Thyroid gland (tissue), 4 donors: ENCODE results near the gene KRT3. TPM values are rescaled to one million over a fixed set of nuclear protein-coding genes. Genes with fewer than 3 reads are reported as not detected.

Source experiments
- DNase-seq, 2 donors: peaks; one replicate each; pipeline ENCODE4 v3.0.0-alpha.2; 2019
- H3K27ac ChIP-seq, 3 donors: fragments of 200-600 bp; sonication (generic); 1 replicate in 2 of 3; 2 replicates in 1 of 3; pipeline ENCODE4 v1.5.1; 2016 to 2019; ENCODE audit warnings: mild to moderate bottlenecking in 1 of 3, moderate library complexity in 1 of 3
- H3K27me3 ChIP-seq: fragments of 200-600 bp; sonication (generic); one replicate; pipeline ENCODE4 v1.5.1; 2019
- H3K36me3 ChIP-seq, 2 donors: fragments of 200-600 bp; sonication (generic); one replicate each; pipeline ENCODE4 v1.5.1; 2016 to 2019
- H3K4me1 ChIP-seq, 2 donors: fragments of 200-600 bp; sonication (generic); one replicate each; pipeline ENCODE4 v1.5.1; 2017 to 2019
- H3K4me3 ChIP-seq, 3 donors: fragments of 200-600 bp; sonication (generic); replicated peaks in 1 of 3; 1 replicate in 2 of 3; 2 replicates in 1 of 3; pipeline ENCODE4 v1.5.1; 2016; ENCODE audit warnings: mild to moderate bottlenecking in 1 of 3
- H3K9me3 ChIP-seq: fragments of 200-600 bp; sonication (generic); one replicate; pipeline ENCODE4 v1.5.1; 2017
- POLR2A ChIP-seq, 2 donors: fragments of 450-650 bp; IDR thresholded peaks; one replicate each; pipeline ENCODE4 v1.6.1; 2017; ENCODE audit warnings: antibody characterized with exemption in 2 of 2, mild to moderate bottlenecking in 2 of 2, moderate library complexity in 1 of 2
- WGBS, 2 donors: methylation state at CpG; one replicate each; pipeline ENCODE4 v1.1.5; 2017; 5-methylcytosine and 5-hydroxymethylcytosine counted together
- intact Hi-C: fragments of 100-400 bp; cut with DNase I; formaldehyde crosslinking; loops from one replicate; pipeline ENCODE4 v1.15.1; 2023
- total RNA-seq, 4 donors: library from RNA; depleted of rRNA; stranded (reverse); fragments of >200 nt; gene quantifications; one replicate each; pipeline ENCODE4 v1.2.3, GENCODE V29; 2016
- TF ChIP-seq, protein P1 (sequence below), 6 experiments: fragments of 200-600 bp in 3 of 6; fragments of 450-650 bp in 3 of 6; sonication (generic) in 3 of 6; IDR thresholded peaks; one replicate each; pipeline ENCODE4 v1.5.1; 2016 to 2019; ENCODE audit warnings: antibody characterized with exemption in 6 of 6, mild to moderate bottlenecking in 2 of 6, inconsistent platforms in 1 of 6, moderate library complexity in 1 of 6

KRT3 gene
- total RNA-seq, 4 donors from 2014 or later, result not detected

GRCh38 chr12:52805000-52805399 is 9.1 kb upstream of the KRT3 start:
- no peaks in the 10 kb centered on the region for H3K36me3 ChIP-seq
- no peak overlapping the region for H3K4me3 ChIP-seq
- peaks cover 18 to 29% of the 10 kb centered on the region in 2 donors for H3K4me1 ChIP-seq
- no peak overlapping the region for H3K27ac ChIP-seq
- 50 to 63% methylated on average over 1 of the region's 1 CpG for WGBS, 2 donors
- H3K27me3 ChIP-seq, result no peaks in the 10 kb centered on the region
- no peak for DNase-seq
- no peaks in the 10 kb centered on the region for H3K9me3 ChIP-seq
- TF ChIP-seq, protein P1, sequence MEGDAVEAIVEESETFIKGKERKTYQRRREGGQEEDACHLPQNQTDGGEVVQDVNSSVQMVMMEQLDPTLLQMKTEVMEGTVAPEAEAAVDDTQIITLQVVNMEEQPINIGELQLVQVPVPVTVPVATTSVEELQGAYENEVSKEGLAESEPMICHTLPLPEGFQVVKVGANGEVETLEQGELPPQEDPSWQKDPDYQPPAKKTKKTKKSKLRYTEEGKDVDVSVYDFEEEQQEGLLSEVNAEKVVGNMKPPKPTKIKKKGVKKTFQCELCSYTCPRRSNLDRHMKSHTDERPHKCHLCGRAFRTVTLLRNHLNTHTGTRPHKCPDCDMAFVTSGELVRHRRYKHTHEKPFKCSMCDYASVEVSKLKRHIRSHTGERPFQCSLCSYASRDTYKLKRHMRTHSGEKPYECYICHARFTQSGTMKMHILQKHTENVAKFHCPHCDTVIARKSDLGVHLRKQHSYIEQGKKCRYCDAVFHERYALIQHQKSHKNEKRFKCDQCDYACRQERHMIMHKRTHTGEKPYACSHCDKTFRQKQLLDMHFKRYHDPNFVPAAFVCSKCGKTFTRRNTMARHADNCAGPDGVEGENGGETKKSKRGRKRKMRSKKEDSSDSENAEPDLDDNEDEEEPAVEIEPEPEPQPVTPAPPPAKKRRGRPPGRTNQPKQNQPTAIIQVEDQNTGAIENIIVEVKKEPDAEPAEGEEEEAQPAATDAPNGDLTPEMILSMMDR (IDR thresholded peaks at IDR 0.05), result no peak
- intact Hi-C loops, result no loop called here

GRCh38 chr12:52802442-52802841 is 6.5 kb upstream of the KRT3 start:
- H3K4me3 ChIP-seq, result no peak overlapping the region
- H3K4me1 ChIP-seq, result peaks cover 18 to 39% of the 10 kb centered on the region in 2 donors
- 74 to 83% methylated on average over 6 of the region's 6 CpGs for WGBS, 2 donors
- H3K27ac ChIP-seq, result no peak overlapping the region
- H3K27me3 ChIP-seq, result no peaks in the 10 kb centered on the region
- no peaks in the 10 kb centered on the region for H3K9me3 ChIP-seq
- intact Hi-C loops, result no loop called here
- no peak for TF ChIP-seq POLR2A (IDR thresholded peaks at IDR 0.05)
- TF ChIP-seq, protein P1 (IDR thresholded peaks at IDR 0.05), result no peak
- DNase-seq, result no peak
- H3K36me3 ChIP-seq, result no peaks in the 10 kb centered on the region

DNA sequence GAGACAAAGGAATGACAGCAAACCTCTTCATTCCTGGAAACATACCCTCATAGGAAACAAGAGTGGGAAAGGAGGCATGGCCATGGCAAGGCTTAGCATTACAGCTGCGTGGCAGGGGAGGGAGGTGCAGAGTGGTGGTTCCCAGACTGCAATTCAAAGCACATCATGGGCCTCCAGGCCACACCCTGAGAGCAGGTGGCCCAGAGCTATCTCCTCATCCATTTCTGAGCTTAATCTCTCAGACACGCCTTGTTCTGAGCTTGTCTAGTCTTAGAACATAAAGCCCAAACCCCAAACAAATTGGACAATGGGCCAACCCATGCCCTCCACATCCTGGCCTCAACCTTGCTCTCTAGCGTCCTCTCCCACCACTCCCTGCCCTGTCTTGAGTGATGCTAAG is 5.9 kb upstream of the KRT3 start:
- 77 to 83% methylated on average over 3 of the region's 3 CpGs for WGBS, 2 donors
- no peak for DNase-seq
- H3K4me3 ChIP-seq, result no peak overlapping the region
- peaks cover 18 to 39% of the 10 kb centered on the region in 2 donors for H3K4me1 ChIP-seq
- intact Hi-C loops, result no loop called here
- H3K9me3 ChIP-seq, result no peaks in the 10 kb centered on the region
- H3K27ac ChIP-seq, result peak overlapping the region in 1 of 3 donors; percentile 72
- no peak for TF ChIP-seq POLR2A (IDR thresholded peaks at IDR 0.05)
- TF ChIP-seq, protein P1 (IDR thresholded peaks at IDR 0.05), result no peak
- no peaks in the 10 kb centered on the region for H3K36me3 ChIP-seq
- H3K27me3 ChIP-seq, result no peaks in the 10 kb centered on the region

DNA sequence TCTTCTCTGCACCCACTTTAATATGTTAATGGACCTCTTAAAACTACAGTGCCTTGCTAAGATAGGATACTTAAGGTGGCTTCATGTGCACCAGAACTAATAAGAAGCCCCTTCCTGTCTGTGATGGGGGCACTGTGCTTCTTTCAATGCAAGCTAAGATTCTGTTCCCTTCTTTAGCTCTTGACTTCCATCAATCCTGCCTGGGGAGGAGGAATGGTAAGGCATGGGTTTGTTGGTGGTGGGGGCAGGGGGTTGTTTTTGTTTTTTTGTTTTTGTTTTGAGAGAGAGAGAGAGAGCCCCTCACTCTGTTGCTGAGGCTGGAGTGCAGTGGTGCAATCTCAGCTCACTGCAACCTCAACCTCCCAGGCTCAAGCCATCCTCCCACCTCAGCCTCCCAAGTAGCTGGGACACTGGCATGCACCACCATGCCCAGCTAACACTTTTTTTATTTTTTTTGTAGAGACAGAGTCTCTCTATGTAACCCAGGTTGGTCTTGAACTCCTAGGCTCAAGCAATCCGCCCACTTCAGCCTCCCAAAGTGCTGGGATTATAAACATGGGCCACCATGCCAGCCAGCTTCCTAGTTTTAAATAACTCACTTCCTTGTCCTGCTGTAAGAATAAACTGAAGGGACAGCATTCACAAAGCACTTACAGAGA is 4.5 kb upstream of the KRT3 start:
- no peaks in the 10 kb centered on the region for H3K27me3 ChIP-seq
- WGBS, 2 donors, result 68 to 76% methylated on average over 1 of the region's 1 CpG
- no peak for DNase-seq
- H3K4me3 ChIP-seq, result no peak overlapping the region
- H3K27ac ChIP-seq, result peak overlapping the region; percentile 64 to 79 (median 72)
- intact Hi-C loops, result no loop called here
- H3K4me1 ChIP-seq, result peaks cover 14 to 31% of the 10 kb centered on the region in 2 donors
- H3K36me3 ChIP-seq, result no peaks in the 10 kb centered on the region
- no peaks in the 10 kb centered on the region for H3K9me3 ChIP-seq
- no peak for TF ChIP-seq POLR2A (IDR thresholded peaks at IDR 0.05)
- TF ChIP-seq, protein P1 (IDR thresholded peaks at IDR 0.05), result no peak

- peaks cover 14 to 28% of the 10 kb centered on the region in 2 donors for H3K4me1 ChIP-seq
- no peaks in the 10 kb centered on the region for H3K9me3 ChIP-seq
- TF ChIP-seq, protein P1 (IDR thresholded peaks at IDR 0.05), result no peak
- no peak for TF ChIP-seq POLR2A (IDR thresholded peaks at IDR 0.05)
- H3K27me3 ChIP-seq, result no peaks in the 10 kb centered on the region
- DNase-seq, result no peak
- H3K27ac ChIP-seq, result peak overlapping the region; percentile 64 to 79 (median 72)
- H3K4me3 ChIP-seq, result no peak overlapping the region
- no peaks in the 10 kb centered on the region for H3K36me3 ChIP-seq
- intact Hi-C loops, result no loop called here
- WGBS, 2 donors, result 78% methylated on average over 5 of the region's 5 CpGs
Measured at GRCh38 chr12:52799505-52800211, 3.7 kb upstream of the KRT3 start.
